ENCODE data around the gene EPHB1. TPM values are rescaled to one million over a fixed set of nuclear protein-coding genes. Genes with fewer than 3 reads are reported as not detected.

The EPHB1 gene
- total RNA-seq, 4 donors from 2014 or later, result 0.16 to 1.5 (median 0.59) TPM

DNA sequence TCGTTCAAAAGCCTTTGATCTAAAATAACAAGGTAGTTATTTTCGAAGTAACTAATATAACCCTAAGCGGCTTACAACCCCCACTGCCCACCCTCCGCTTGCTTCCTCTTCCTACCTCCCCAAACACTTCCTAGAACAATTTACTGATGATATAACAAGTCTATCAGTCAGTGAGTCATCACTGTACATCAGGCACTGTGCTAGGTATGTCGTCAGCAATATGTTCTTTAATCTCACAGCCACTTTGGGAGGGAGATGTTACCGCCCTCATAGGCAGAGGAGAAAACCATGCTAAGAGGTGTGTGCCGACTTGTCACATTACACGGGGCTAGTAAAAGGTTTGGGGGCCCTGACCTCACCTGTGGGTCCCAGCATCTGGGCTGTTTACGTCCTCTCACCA, 381.8 kb downstream of the EPHB1 start:
- TF ChIP-seq, protein P1, sequence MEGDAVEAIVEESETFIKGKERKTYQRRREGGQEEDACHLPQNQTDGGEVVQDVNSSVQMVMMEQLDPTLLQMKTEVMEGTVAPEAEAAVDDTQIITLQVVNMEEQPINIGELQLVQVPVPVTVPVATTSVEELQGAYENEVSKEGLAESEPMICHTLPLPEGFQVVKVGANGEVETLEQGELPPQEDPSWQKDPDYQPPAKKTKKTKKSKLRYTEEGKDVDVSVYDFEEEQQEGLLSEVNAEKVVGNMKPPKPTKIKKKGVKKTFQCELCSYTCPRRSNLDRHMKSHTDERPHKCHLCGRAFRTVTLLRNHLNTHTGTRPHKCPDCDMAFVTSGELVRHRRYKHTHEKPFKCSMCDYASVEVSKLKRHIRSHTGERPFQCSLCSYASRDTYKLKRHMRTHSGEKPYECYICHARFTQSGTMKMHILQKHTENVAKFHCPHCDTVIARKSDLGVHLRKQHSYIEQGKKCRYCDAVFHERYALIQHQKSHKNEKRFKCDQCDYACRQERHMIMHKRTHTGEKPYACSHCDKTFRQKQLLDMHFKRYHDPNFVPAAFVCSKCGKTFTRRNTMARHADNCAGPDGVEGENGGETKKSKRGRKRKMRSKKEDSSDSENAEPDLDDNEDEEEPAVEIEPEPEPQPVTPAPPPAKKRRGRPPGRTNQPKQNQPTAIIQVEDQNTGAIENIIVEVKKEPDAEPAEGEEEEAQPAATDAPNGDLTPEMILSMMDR (IDR thresholded peaks at IDR 0.05; ENCODE audit: low read depth), result no peak

DNA sequence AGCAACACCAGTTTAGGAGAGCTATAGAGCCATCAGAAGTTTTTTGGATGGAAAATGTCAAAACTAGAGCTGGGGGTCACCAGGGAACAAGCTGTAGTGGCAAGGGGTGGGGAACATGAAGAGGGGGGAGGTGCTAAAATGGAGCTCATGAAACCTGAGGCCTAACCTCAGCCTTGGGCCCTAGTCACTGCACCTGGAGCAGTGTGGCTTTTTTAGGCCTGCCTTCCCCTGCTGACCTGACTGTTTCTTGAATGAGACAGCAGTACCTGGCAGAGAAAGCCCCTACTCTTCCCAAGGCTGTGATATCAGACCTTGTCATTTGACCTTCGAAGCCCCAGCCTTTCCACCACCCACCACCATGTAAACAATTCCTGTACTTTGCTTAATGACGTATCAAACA, 383.5 kb downstream of the EPHB1 start:
- TF ChIP-seq, protein P1 (IDR thresholded peaks at IDR 0.05; ENCODE audit: low read depth), result no peak

DNA sequence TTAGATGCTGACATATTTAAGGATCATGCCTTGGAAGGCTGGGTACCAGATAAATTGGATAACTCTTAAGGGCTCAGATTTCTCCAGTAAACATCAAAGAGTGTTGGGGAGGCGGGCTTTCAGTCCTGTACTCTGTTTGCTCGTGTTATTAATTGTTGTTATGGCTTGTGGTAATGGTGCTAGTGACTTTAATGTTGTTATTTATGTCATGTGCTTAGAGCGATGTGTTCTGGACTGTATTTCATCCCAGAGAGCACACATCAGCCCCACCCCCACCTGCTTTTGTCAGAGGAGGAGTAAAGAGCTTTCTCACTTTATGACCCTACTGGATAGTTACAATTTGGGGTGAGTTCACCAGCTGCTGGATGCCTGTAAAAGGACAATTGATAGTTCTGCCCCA, 386.3 kb downstream of the EPHB1 start:
- TF ChIP-seq, protein P1 (IDR thresholded peaks at IDR 0.05; ENCODE audit: low read depth), result no peak

DNA sequence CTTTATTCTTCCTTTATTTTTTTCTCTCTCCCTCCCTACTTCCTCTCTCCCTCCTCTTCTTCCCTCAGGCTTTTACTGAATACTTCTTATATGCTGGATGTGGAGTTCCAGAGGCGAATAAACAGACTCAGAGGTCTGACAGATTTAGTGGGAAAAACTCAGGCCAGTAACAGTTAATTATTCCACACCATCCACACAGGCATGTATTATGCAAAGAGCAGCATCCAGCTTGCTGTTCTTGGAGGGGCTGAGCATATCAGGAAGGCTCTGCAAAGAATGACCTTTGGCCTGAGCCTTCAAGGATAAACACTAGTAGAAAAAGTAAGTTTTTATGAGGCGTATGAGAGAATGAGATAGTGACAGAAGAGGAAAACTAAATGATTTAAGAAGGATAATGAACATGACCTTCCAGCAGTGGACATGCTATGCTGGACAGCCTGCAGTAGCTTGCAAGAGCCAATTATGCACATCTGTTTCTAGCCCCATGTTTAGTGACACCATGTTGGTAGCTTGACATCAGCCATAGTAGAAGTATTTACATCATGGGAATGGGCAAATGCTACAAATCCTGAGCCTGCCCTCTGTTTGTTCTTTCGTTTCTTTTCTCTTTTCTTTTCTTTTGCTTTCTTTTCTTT, 387.4 kb downstream of the EPHB1 start:
- TF ChIP-seq, protein P1 (IDR thresholded peaks at IDR 0.05; ENCODE audit: low read depth), result no peak

DNA sequence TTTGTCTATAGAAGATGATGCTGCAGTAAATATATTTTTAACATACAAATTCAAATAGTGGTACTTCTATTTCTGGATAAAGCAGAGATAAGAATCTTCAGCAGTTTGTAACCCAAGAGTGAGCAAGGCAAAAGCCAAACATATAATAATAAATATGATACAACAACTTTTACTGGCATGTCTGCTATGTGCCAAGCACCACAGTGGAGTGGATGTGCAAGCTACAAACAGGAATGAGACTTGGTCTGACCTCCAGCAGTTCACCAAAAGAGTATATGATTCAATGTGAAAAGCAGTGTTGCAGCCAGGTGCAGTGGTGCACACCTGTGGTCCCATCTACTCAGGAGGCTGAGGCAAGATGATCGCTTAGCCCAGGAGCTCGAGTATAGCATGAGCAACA, 395.6 kb downstream of the EPHB1 start:
- TF ChIP-seq, protein P1 (IDR thresholded peaks at IDR 0.05; ENCODE audit: low read depth), result no peak

DNA sequence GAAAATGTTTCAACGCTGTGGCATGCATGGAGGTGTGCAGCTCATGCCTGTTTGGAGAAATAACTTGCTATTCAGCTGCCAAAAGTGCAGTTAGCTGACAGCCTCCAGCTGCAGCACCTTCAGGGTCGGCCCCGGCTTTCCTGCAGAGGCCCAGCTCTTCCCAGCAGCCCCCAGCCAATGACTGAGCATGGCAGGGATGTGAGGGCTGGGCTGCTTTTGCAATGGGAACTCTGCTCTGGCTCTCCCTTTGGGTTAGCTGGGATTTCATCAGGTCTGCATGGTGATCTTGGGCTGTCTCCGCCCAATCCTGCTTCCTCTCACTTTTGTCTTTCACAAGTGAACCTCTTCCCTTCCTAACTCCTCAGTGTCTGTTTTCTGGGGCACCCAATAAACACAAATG, 396.6 kb downstream of the EPHB1 start:
- TF ChIP-seq, protein P1 (IDR thresholded peaks at IDR 0.05; ENCODE audit: low read depth), result no peak

DNA sequence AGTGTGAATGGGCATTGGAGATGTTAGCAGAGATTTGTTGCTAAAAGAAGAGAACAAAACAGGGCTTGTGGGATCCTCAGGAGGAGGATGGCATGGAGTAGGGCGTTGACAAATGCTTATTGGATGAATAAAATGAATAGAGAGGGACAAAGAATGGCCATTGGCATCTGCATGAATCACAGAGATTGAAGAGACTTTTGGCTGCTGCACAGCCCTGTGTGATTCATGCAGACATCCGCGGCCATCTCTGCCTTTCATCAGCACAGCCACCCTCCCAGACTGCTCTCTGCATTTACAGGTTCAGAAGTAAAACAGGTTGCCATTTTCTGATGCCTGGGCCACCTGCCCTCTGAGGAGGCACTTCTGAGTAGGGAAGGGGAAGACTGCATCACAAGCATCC, 397.9 kb downstream of the EPHB1 start:
- TF ChIP-seq, protein P1 (IDR thresholded peaks at IDR 0.05; ENCODE audit: low read depth), result no peak

All from subcutaneous adipose tissue (tissue), 4 donors.